ENCODE results near the gene LCORL. TPM values are rescaled to one million over a fixed set of nuclear protein-coding genes. Genes with fewer than 3 reads are reported as not detected.

LCORL gene
- total RNA-seq, 1 experiment from 2014 or later: 18.0 TPM

- Histone ChIP-seq H3K79me2 (ENCODE audit: insufficient read depth, low read length) (peaks cover 11% of the 10 kb centered on the region), H4K20me1 (ENCODE audit: insufficient read depth) (no peaks in the 10 kb centered on the region), H2AFZ (ENCODE audit: low read depth, low read length, poor library complexity, severe bottlenecking) (no peak overlapping the region), H3K4me3 (replicated peaks in 1 of 2; ENCODE audit: low read depth in 1 of 2, low read length in 2 of 2) (no peak overlapping the region), H3K27ac (ENCODE audit: low read depth, low read length) (no peak overlapping the region), H3K36me3 (ENCODE audit: control insufficient read depth in 1 of 2, insufficient read depth in 2 of 2, low read length in 2 of 2) (0 out of 4 replicates have a peak, but pooled peaks cover 0 to 6% of the 10 kb centered on the region in 2 experiments), H3K4me1 (ENCODE audit: control insufficient read depth in 1 of 2, insufficient read depth in 2 of 2, low read length in 2 of 2) (no peaks in the 10 kb centered on the region), H3K4me2 (ENCODE audit: low read length) (no peak overlapping the region), H3K9me2 (ENCODE audit: insufficient read depth) (no peaks in the 10 kb centered on the region), H3K9ac (ENCODE audit: low read length) (no peak overlapping the region), H3K9me3 (ENCODE audit: control insufficient read depth in 1 of 2, insufficient read depth in 1 of 2, low read depth in 1 of 2, low read length in 2 of 2) (peaks cover 5 to 10% of the 10 kb centered on the region in 2 experiments; a peak in 2 of 4 replicates), H3K27me3 (ENCODE audit: insufficient read depth, low read length) (no peaks in the 10 kb centered on the region)
- ChIA-PET POLR2A (no interaction called here), RAD21 (ENCODE audit: low non-redundant PET in 1 of 2, low total read pairs in 2 of 2, uncharacterized antibody in 2 of 2, unreplicated experiment in 2 of 2) (no interaction called here), CTCF (no interaction called here)
- no peak for TF ChIP-seq POLR2AphosphoS5 (IDR thresholded peaks at IDR 0.05; ENCODE audit: low read depth, low read length)
- no peak for TF ChIP-seq YY1 (IDR thresholded peaks at IDR 0.05; ENCODE audit: extremely low read depth, insufficient replicate concordance, low read depth, low read length)
- TF ChIP-seq MAX (IDR thresholded peaks at IDR 0.05): no peak
- no peak for TF ChIP-seq EGR1 (IDR thresholded peaks at IDR 0.05; ENCODE audit: low read depth)
- no peak for TF ChIP-seq ZFX (IDR thresholded peaks at IDR 0.05)
- TF ChIP-seq RAD21 (IDR thresholded peaks at IDR 0.05; ENCODE audit: low read depth): no peak
- no peak for TF ChIP-seq EZH2phosphoT487 (IDR thresholded peaks at IDR 0.05; ENCODE audit: borderline replicate concordance)
- TF ChIP-seq TCF7L2 (IDR thresholded peaks at IDR 0.05; ENCODE audit: borderline replicate concordance, extremely low read depth, insufficient read depth, insufficient read length): no peak
- TF ChIP-seq ZBTB33 (IDR thresholded peaks at IDR 0.05; ENCODE audit: extremely low read depth, insufficient replicate concordance, low read length): no peak
- TF ChIP-seq CTCF (IDR thresholded peaks at IDR 0.05 in 2 of 3, conservative IDR thresholded peaks at IDR 0.05 in 1 of 3; ENCODE audit: borderline replicate concordance in 1 of 3, insufficient read depth in 1 of 3, low read depth in 2 of 3, low read length in 2 of 3): no peak
- no peak for TF ChIP-seq ZNF274 (IDR thresholded peaks at IDR 0.05; ENCODE audit: low read depth, low read length)
- TF ChIP-seq FOSL1 (IDR thresholded peaks at IDR 0.05; ENCODE audit: low read depth): no peak
- TF ChIP-seq EZH2 (IDR thresholded peaks at IDR 0.05): no peak
- TF ChIP-seq SRF (IDR thresholded peaks at IDR 0.05; ENCODE audit: low read depth): no peak
- no peak for TF ChIP-seq REST (IDR thresholded peaks at IDR 0.05; ENCODE audit: low read depth)
- no peak for TF ChIP-seq ATF3 (IDR thresholded peaks at IDR 0.05)
- TF ChIP-seq POLR2A (IDR thresholded peaks at IDR 0.05; ENCODE audit: borderline replicate concordance, extremely low read depth, insufficient read depth, insufficient read length): no peak
- no peak for TF ChIP-seq CEBPB (IDR thresholded peaks at IDR 0.05; ENCODE audit: low read depth)
- ATAC-seq (no peak), DNase-seq (ENCODE audit: low read depth, low spot score) (no peak)
- BruUV-seq (replicated peaks): no TSS peak
- intact Hi-C loops (cut with micrococcal nuclease): no loop called here
These were observed 35.7 kb downstream of the LCORL start for GRCh38 chr4:17985832-17986231.

All from HCT116 (cell line).